ENCODE results near the gene PLSCR2.

DNA sequence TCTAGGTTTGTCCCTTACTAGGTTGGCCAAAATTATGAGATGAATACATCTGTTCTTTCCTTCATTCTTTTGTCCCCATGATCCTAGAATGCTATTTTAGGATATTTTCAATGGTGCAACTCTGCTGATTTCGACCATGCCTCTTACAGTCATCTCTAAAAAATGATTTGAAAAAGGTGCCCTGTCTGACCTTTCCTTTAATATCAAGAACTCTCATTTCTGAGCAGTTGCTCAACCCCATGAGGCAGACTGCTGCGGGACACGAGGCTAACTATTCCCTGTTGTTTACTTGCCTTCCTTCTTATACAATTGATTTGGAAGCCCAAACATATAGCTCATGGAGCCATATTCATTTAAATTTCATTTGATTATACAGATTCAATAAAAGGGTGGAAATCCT lies 14.6 kb downstream of the PLSCR2 start:
- TF ChIP-seq CTCF (conservative IDR thresholded peaks at IDR 0.05; ENCODE audit: low read length) (no peak), EZH2phosphoT487 (IDR thresholded peaks at IDR 0.05; ENCODE audit: borderline replicate concordance) (no peak)
